Measurements from ENCODE around the gene GALNTL6. TPM values are rescaled to one million over a fixed set of nuclear protein-coding genes. Genes with fewer than 3 reads are reported as not detected.

GALNTL6 gene
- total RNA-seq, 1 donor from 2014 or later: 2.1 TPM

GRCh38 chr4:172806841-172807240, 993.6 kb downstream of the GALNTL6 start:
- H3K27me3 ChIP-seq (ENCODE audit: control insufficient read depth in 3 of 3, insufficient read depth in 3 of 3, low read length in 3 of 3): peaks cover 0 to 7% (median 6%) of the 10 kb centered on the region in 3 donors
- H3K36me3 ChIP-seq (ENCODE audit: control insufficient read depth in 3 of 3, insufficient read depth in 3 of 3, low read length in 3 of 3): no peaks in the 10 kb centered on the region
- H3K9me3 ChIP-seq (ENCODE audit: control insufficient read depth in 3 of 3, low read length in 3 of 3): no peaks in the 10 kb centered on the region
- no peak overlapping the region for H3K4me3 ChIP-seq (ENCODE audit: low read length in 3 of 3)
- no peaks in the 10 kb centered on the region for H3K4me1 ChIP-seq (ENCODE audit: control insufficient read depth in 3 of 3, insufficient read depth in 3 of 3, low read length in 3 of 3)
- H3K9ac ChIP-seq (ENCODE audit: low read depth in 1 of 3, low read length in 3 of 3): no peak overlapping the region
- H3K27ac ChIP-seq (ENCODE audit: low read depth, low read length): no peak overlapping the region

- Histone ChIP-seq H3K4me3 (ENCODE audit: low read length in 3 of 3) (no peak overlapping the region), H3K9me3 (ENCODE audit: control insufficient read depth in 3 of 3, low read length in 3 of 3) (no peaks in the 10 kb centered on the region), H3K27ac (ENCODE audit: low read depth, low read length) (no peak overlapping the region), H3K9ac (ENCODE audit: low read depth in 1 of 3, low read length in 3 of 3) (no peak overlapping the region), H3K27me3 (ENCODE audit: control insufficient read depth in 3 of 3, insufficient read depth in 3 of 3, low read length in 3 of 3) (peaks cover 0 to 9% (median 6%) of the 10 kb centered on the region in 3 donors), H3K36me3 (ENCODE audit: control insufficient read depth in 3 of 3, insufficient read depth in 3 of 3, low read length in 3 of 3) (no peaks in the 10 kb centered on the region), H3K4me1 (ENCODE audit: control insufficient read depth in 3 of 3, insufficient read depth in 3 of 3, low read length in 3 of 3) (no peaks in the 10 kb centered on the region)
Observed at GRCh38 chr4:172808196-172808595, 995.0 kb downstream of the GALNTL6 start.

GRCh38 chr4:172809319-172809718, 996.1 kb downstream of the GALNTL6 start:
- H3K9me3 ChIP-seq (ENCODE audit: control insufficient read depth in 3 of 3, low read length in 3 of 3): no peaks in the 10 kb centered on the region
- no peaks in the 10 kb centered on the region for H3K4me1 ChIP-seq (ENCODE audit: control insufficient read depth in 3 of 3, insufficient read depth in 3 of 3, low read length in 3 of 3)
- peaks cover 0 to 13% (median 6%) of the 10 kb centered on the region in 3 donors for H3K27me3 ChIP-seq (ENCODE audit: control insufficient read depth in 3 of 3, insufficient read depth in 3 of 3, low read length in 3 of 3)
- no peak overlapping the region for H3K4me3 ChIP-seq (ENCODE audit: low read length in 3 of 3)
- no peaks in the 10 kb centered on the region for H3K36me3 ChIP-seq (ENCODE audit: control insufficient read depth in 3 of 3, insufficient read depth in 3 of 3, low read length in 3 of 3)
- H3K27ac ChIP-seq (ENCODE audit: low read depth, low read length): no peak overlapping the region
- H3K9ac ChIP-seq (ENCODE audit: low read depth in 1 of 3, low read length in 3 of 3): no peak overlapping the region

- Histone ChIP-seq H3K36me3 (ENCODE audit: control insufficient read depth in 3 of 3, insufficient read depth in 3 of 3, low read length in 3 of 3) (no peaks in the 10 kb centered on the region), H3K4me1 (ENCODE audit: control insufficient read depth in 3 of 3, insufficient read depth in 3 of 3, low read length in 3 of 3) (no peaks in the 10 kb centered on the region), H3K9ac (ENCODE audit: low read depth in 1 of 3, low read length in 3 of 3) (no peak overlapping the region), H3K27ac (ENCODE audit: low read depth, low read length) (no peak overlapping the region), H3K4me3 (ENCODE audit: low read length in 3 of 3) (no peak overlapping the region), H3K9me3 (ENCODE audit: control insufficient read depth in 3 of 3, low read length in 3 of 3) (no peaks in the 10 kb centered on the region), H3K27me3 (ENCODE audit: control insufficient read depth in 3 of 3, insufficient read depth in 3 of 3, low read length in 3 of 3) (peaks cover 0 to 13% (median 3%) of the 10 kb centered on the region in 3 donors)
Observed at GRCh38 chr4:172813359-172813923, 1000.2 kb downstream of the GALNTL6 start.

- H3K4me3 ChIP-seq (ENCODE audit: low read length in 3 of 3): no peak overlapping the region
- H3K9me3 ChIP-seq (ENCODE audit: control insufficient read depth in 3 of 3, low read length in 3 of 3): no peaks in the 10 kb centered on the region
- H3K27ac ChIP-seq (ENCODE audit: low read depth, low read length): no peak overlapping the region
- no peaks in the 10 kb centered on the region for H3K4me1 ChIP-seq (ENCODE audit: control insufficient read depth in 3 of 3, insufficient read depth in 3 of 3, low read length in 3 of 3)
- no peak overlapping the region for H3K9ac ChIP-seq (ENCODE audit: low read depth in 1 of 3, low read length in 3 of 3)
- peaks cover 0 to 6% (median 0%) of the 10 kb centered on the region in 3 donors for H3K27me3 ChIP-seq (ENCODE audit: control insufficient read depth in 3 of 3, insufficient read depth in 3 of 3, low read length in 3 of 3)
- H3K36me3 ChIP-seq (ENCODE audit: control insufficient read depth in 3 of 3, insufficient read depth in 3 of 3, low read length in 3 of 3): no peaks in the 10 kb centered on the region
Observed at GRCh38 chr4:172815499-172816164, 1002.4 kb downstream of the GALNTL6 start.

GRCh38 chr4:172818901-172819300, 1005.7 kb downstream of the GALNTL6 start:
- no peaks in the 10 kb centered on the region for H3K9me3 ChIP-seq (ENCODE audit: control insufficient read depth in 3 of 3, low read length in 3 of 3)
- H3K4me3 ChIP-seq (ENCODE audit: low read length in 3 of 3): no peak overlapping the region
- no peak overlapping the region for H3K9ac ChIP-seq (ENCODE audit: low read depth in 1 of 3, low read length in 3 of 3)
- no peaks in the 10 kb centered on the region for H3K4me1 ChIP-seq (ENCODE audit: control insufficient read depth in 3 of 3, insufficient read depth in 3 of 3, low read length in 3 of 3)
- H3K27ac ChIP-seq (ENCODE audit: low read depth, low read length): no peak overlapping the region
- H3K36me3 ChIP-seq (ENCODE audit: control insufficient read depth in 3 of 3, insufficient read depth in 3 of 3, low read length in 3 of 3): no peaks in the 10 kb centered on the region
- H3K27me3 ChIP-seq (ENCODE audit: control insufficient read depth in 3 of 3, insufficient read depth in 3 of 3, low read length in 3 of 3): peaks cover 0 to 3% (median 0%) of the 10 kb centered on the region in 3 donors

GRCh38 chr4:172819353-172819752, 1006.1 kb downstream of the GALNTL6 start:
- H3K9me3 ChIP-seq (ENCODE audit: control insufficient read depth in 3 of 3, low read length in 3 of 3): no peaks in the 10 kb centered on the region
- H3K36me3 ChIP-seq (ENCODE audit: control insufficient read depth in 3 of 3, insufficient read depth in 3 of 3, low read length in 3 of 3): no peaks in the 10 kb centered on the region
- no peak overlapping the region for H3K4me3 ChIP-seq (ENCODE audit: low read length in 3 of 3)

GRCh38 chr4:172822331-172822730, 1009.1 kb downstream of the GALNTL6 start:
- H3K9ac ChIP-seq (ENCODE audit: low read depth in 1 of 3, low read length in 3 of 3): no peak overlapping the region
- H3K27me3 ChIP-seq (ENCODE audit: control insufficient read depth in 3 of 3, insufficient read depth in 3 of 3, low read length in 3 of 3): peaks cover 0 to 3% (median 0%) of the 10 kb centered on the region in 3 donors
- H3K36me3 ChIP-seq (ENCODE audit: control insufficient read depth in 3 of 3, insufficient read depth in 3 of 3, low read length in 3 of 3): no peaks in the 10 kb centered on the region
- no peak overlapping the region for H3K4me3 ChIP-seq (ENCODE audit: low read length in 3 of 3)
- H3K9me3 ChIP-seq (ENCODE audit: control insufficient read depth in 3 of 3, low read length in 3 of 3): no peaks in the 10 kb centered on the region
- no peak overlapping the region for H3K27ac ChIP-seq (ENCODE audit: low read depth, low read length)
- H3K4me1 ChIP-seq (ENCODE audit: control insufficient read depth in 3 of 3, insufficient read depth in 3 of 3, low read length in 3 of 3): no peaks in the 10 kb centered on the region

More at GRCh38 chr4:172819353-172819752, 1006.1 kb downstream of the GALNTL6 start:
- peaks cover 0 to 3% (median 0%) of the 10 kb centered on the region in 3 donors for H3K27me3 ChIP-seq (ENCODE audit: control insufficient read depth in 3 of 3, insufficient read depth in 3 of 3, low read length in 3 of 3)
- no peak overlapping the region for H3K27ac ChIP-seq (ENCODE audit: low read depth, low read length)
- H3K9ac ChIP-seq (ENCODE audit: low read depth in 1 of 3, low read length in 3 of 3): no peak overlapping the region
- no peaks in the 10 kb centered on the region for H3K4me1 ChIP-seq (ENCODE audit: control insufficient read depth in 3 of 3, insufficient read depth in 3 of 3, low read length in 3 of 3)

GRCh38 chr4:172826346-172826745, 1013.1 kb downstream of the GALNTL6 start:
- peaks cover 0 to 3% (median 0%) of the 10 kb centered on the region in 3 donors for H3K27me3 ChIP-seq (ENCODE audit: control insufficient read depth in 3 of 3, insufficient read depth in 3 of 3, low read length in 3 of 3)
- H3K4me3 ChIP-seq (ENCODE audit: low read length in 3 of 3): no peak overlapping the region
- H3K4me1 ChIP-seq (ENCODE audit: control insufficient read depth in 3 of 3, insufficient read depth in 3 of 3, low read length in 3 of 3): no peaks in the 10 kb centered on the region
- no peak overlapping the region for H3K27ac ChIP-seq (ENCODE audit: low read depth, low read length)
- peaks cover 0 to 2% (median 0%) of the 10 kb centered on the region in 3 donors for H3K9me3 ChIP-seq (ENCODE audit: control insufficient read depth in 3 of 3, low read length in 3 of 3)
- H3K36me3 ChIP-seq (ENCODE audit: control insufficient read depth in 3 of 3, insufficient read depth in 3 of 3, low read length in 3 of 3): no peaks in the 10 kb centered on the region
- no peak overlapping the region for H3K9ac ChIP-seq (ENCODE audit: low read depth in 1 of 3, low read length in 3 of 3)

GRCh38 chr4:172826861-172827260, 1013.7 kb downstream of the GALNTL6 start:
- no peak overlapping the region for H3K4me3 ChIP-seq (ENCODE audit: low read length in 3 of 3)
- H3K9me3 ChIP-seq (ENCODE audit: control insufficient read depth in 3 of 3, low read length in 3 of 3): peaks cover 0 to 2% (median 0%) of the 10 kb centered on the region in 3 donors
- H3K36me3 ChIP-seq (ENCODE audit: control insufficient read depth in 3 of 3, insufficient read depth in 3 of 3, low read length in 3 of 3): no peaks in the 10 kb centered on the region
- H3K27me3 ChIP-seq (ENCODE audit: control insufficient read depth in 3 of 3, insufficient read depth in 3 of 3, low read length in 3 of 3): peaks cover 0 to 2% (median 0%) of the 10 kb centered on the region in 3 donors
- H3K4me1 ChIP-seq (ENCODE audit: control insufficient read depth in 3 of 3, insufficient read depth in 3 of 3, low read length in 3 of 3): no peaks in the 10 kb centered on the region
- no peak overlapping the region for H3K27ac ChIP-seq (ENCODE audit: low read depth, low read length)
- no peak overlapping the region for H3K9ac ChIP-seq (ENCODE audit: low read depth in 1 of 3, low read length in 3 of 3)

Data from skeletal muscle tissue (tissue), 4 donors.